Kidney epithelial cell (primary cell): ENCODE results near the gene DAP. TPM values are rescaled to one million over a fixed set of nuclear protein-coding genes. Genes with fewer than 3 reads are reported as not detected.
"Not testable (repeated sequence)": the region's sequence is repeated elsewhere in the genome, so short reads cannot be mapped to it uniquely, and the experiment has no call there.

ENCODE experiments used
- DNase-seq: peaks from one replicate; pipeline ENCODE4 v3.0.0-alpha.2; 2010; ENCODE audit warnings: low read depth
- H3K27me3 ChIP-seq: 2 replicates; pipeline ENCODE4 v1.6.0; 2011; ENCODE audit warnings: low read length; ENCODE audit not compliant: control insufficient read depth, insufficient read depth
- H3K36me3 ChIP-seq: 2 replicates; pipeline ENCODE4 v1.5.1; 2011; ENCODE audit warnings: low read length; ENCODE audit not compliant: control insufficient read depth, insufficient read depth
- H3K4me3 ChIP-seq: 2 replicates; pipeline ENCODE4 v1.5.1; 2011; ENCODE audit warnings: low read depth, mild to moderate bottlenecking, control low read depth, low read length
- total RNA-seq: library from RNA; depleted of rRNA; stranded (reverse); fragments of >200 nt; gene quantifications from 2 replicates; pipeline ENCODE4 v1.2.3, GENCODE V29; 2015
- TF ChIP-seq, protein P1 (sequence below): IDR thresholded peaks from 2 replicates; pipeline ENCODE4 v1.5.1; 2011; ENCODE audit warnings: mild to moderate bottlenecking, moderate library complexity, low read length, control low read depth, inconsistent platforms; ENCODE audit not compliant: insufficient read depth, poor library complexity, severe bottlenecking

DAP gene
- total RNA-seq, 1 donor from 2014 or later, result 77.7 TPM

DNA sequence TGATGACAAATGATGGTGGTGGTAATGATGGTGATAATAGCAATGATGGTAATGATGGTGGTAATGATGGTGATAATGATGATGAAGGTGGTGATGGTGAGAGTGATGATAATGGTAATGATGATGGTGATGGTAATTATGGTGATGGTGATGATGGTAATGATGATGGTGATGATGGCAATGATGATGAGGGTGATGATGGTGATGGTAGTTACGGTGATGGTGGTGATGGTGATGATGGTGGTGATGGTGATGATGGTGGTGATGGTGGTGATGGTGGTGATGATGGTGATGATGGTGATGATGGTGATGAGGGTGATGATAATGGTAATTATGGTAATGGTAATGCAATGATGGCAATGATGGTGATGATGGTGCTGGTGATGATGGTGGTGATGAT is 91.1 kb downstream of the DAP start:
- Histone ChIP-seq H3K27me3 (no peaks in the 10 kb centered on the region), H3K4me3 (no peak overlapping the region), H3K36me3 (no peaks in the 10 kb centered on the region)
- TF ChIP-seq, protein P1, sequence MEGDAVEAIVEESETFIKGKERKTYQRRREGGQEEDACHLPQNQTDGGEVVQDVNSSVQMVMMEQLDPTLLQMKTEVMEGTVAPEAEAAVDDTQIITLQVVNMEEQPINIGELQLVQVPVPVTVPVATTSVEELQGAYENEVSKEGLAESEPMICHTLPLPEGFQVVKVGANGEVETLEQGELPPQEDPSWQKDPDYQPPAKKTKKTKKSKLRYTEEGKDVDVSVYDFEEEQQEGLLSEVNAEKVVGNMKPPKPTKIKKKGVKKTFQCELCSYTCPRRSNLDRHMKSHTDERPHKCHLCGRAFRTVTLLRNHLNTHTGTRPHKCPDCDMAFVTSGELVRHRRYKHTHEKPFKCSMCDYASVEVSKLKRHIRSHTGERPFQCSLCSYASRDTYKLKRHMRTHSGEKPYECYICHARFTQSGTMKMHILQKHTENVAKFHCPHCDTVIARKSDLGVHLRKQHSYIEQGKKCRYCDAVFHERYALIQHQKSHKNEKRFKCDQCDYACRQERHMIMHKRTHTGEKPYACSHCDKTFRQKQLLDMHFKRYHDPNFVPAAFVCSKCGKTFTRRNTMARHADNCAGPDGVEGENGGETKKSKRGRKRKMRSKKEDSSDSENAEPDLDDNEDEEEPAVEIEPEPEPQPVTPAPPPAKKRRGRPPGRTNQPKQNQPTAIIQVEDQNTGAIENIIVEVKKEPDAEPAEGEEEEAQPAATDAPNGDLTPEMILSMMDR, result no peak
- no peak for DNase-seq

DNA sequence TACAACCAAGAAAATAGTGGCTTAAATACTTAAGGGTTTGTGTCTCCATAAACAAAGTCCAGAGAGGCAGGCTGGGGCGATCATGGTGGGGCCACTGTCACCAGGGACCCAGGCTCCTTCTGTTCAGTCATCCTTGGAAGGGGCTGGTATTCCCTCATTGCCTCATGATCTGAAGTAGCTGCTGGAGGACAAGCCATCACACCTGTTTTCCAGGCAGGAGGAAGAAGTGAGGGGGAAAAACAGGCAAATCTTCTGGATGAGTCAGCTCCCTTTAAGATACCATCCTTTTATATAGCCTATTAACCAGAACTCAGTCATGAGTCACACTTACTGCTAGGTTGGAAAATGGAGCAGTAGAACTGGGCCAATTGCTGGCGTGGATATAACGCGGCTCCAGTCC is 92.3 kb downstream of the DAP start:
- Histone ChIP-seq H3K36me3 (no peaks in the 10 kb centered on the region), H3K4me3 (no peak overlapping the region), H3K27me3 (no peaks in the 10 kb centered on the region)
- DNase-seq, result no peak
- TF ChIP-seq, protein P1, result no peak

DNA sequence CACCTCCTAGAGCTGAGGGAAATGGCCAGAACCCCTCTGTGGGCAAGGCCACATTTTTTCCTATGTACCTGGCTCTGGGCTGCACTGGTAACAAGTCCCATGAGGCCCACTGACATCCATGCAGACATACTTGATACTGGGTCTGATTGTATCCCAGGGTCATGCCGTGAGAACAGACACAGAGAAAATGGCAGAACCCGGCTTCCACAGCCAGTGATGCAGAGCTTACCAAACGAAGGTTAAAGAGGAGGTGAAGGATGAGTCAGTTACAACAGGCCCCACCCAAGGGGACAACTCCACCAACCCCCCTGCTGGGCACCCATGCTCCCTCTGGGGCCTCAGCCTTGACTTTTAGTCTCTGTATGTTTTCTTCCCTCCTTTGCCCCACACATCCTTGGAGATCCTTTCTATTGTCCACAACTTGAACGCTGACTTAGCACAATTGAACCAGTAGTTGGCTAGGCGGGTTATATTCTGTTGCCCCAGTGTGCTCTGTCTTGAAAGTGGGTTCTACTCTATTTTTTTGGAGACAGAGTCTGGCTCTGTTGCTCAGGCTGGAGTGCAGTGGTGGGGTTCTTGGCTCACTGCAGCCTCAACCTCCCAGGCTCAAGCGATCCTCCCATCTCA is 93.5 kb downstream of the DAP start:
- no peaks in the 10 kb centered on the region for H3K36me3 ChIP-seq
- no peak overlapping the region for H3K4me3 ChIP-seq
- H3K27me3 ChIP-seq, result no peaks in the 10 kb centered on the region
- TF ChIP-seq, protein P1, result no peak
- DNase-seq, result no peak

DNA sequence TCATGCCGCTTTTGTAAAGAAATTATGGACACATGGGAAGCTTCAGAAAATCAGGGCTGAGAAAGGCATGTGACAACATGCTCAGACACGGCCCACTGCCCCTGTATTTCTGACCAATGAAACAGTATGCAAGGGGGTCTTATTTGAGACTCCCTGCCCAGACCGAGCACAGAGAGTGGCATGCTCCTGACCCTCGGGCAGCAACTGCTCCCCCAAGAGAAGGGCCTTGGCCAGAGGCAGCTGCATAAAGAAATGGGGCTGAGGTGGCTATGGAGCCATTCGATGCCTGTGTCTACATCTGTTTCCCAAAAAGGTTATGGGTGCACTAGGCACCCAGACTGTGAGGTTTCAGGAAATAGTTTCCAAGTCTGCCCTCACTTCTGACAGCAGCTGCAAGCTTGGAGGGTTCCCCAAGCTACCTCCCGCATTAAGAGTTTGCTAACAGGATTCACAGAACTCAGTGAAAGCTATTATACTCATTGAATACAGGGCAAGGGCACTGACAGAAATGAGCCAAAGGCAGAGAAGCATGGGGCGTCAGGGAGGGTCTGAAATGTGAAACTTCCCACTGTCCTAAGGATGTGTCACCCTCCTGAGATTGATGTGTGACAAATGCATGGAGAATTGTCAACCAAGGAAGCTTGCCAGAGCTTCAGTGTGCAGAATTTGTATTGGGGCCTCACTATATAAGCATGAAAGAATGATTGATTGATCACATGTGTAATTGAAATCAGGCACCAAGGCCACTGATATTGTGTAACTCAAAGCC is 94.3 kb downstream of the DAP start:
- Histone ChIP-seq H3K36me3 (no peaks in the 10 kb centered on the region), H3K27me3 (no peaks in the 10 kb centered on the region), H3K4me3 (no peak overlapping the region)
- TF ChIP-seq, protein P1, result no peak
- no peak for DNase-seq

DNA sequence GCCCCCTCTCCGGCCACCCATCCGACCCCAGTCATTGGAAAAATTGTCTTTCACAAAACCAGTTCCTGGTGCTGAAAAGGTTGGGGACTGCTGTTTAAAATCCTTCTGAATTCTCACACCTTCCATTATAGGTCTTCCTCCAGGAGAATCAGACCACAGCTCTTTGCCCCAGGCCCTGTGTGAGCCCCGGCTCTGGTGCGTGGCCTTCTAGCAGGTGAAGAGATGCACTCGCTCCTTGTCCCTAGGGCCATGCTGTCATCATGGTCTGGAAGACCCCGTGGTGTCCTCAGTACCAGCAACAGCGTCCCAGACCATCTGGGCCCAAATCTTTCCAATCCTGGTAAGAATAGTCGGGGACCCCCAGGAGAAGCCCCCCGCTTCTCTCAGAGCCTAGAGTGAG is 95.2 kb downstream of the DAP start:
- Histone ChIP-seq H3K27me3 (no peaks in the 10 kb centered on the region), H3K4me3 (no peak overlapping the region), H3K36me3 (no peaks in the 10 kb centered on the region)
- TF ChIP-seq, protein P1, result no peak
- DNase-seq, result no peak

DNA sequence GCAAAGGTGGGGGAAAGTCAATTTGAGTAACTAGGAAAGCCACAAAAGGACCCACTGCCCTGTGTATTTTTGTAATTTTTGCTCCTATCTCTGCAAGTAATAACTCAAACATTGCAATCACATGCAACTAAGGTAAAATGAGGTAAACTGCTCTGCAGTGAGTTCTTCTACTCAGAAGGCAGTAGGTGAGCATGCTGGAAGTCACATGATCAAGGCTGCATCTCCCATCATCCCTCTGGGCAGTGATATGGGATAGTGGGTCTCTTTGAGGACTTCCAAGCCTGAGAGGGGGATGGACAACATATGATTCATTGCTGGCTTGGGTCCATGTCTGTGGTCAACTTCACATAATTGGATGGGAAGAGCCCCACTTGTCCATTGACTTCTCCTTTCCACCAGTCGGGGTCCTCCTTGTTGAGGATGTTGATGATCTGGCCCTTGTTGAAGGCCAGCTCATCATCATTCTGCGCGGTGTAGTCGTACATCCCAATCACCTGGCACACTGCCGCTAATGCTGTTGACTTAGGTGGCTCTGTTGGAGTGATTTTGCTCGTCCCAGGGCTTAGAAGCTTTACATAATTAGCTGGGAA is 96.8 kb downstream of the DAP start:
- not testable (repeated sequence) for DNase-seq, H3K4me3 ChIP-seq, H3K36me3 ChIP-seq, H3K27me3 ChIP-seq
